ENCODE measurements around the gene RCOR1. TPM values are rescaled to one million over a fixed set of nuclear protein-coding genes. Genes with fewer than 3 reads are reported as not detected.

RCOR1 gene
- polyA plus RNA-seq, 1 donor from 2014 or later, result 10.4 TPM

GRCh38 chr14:102711946-102712345 lies 119.5 kb downstream of the RCOR1 start:
- no peaks in the 10 kb centered on the region for H3K9me2 ChIP-seq (ENCODE audit: insufficient read depth, low read length)
- no peak overlapping the region for H2AFZ ChIP-seq (ENCODE audit: low read depth, low read length)
- no peaks in the 10 kb centered on the region for H3K9me3 ChIP-seq (ENCODE audit: low read length)
- no peaks in the 10 kb centered on the region for H4K20me1 ChIP-seq (ENCODE audit: insufficient read depth)
- TF ChIP-seq EP300 (conservative IDR thresholded peaks at IDR 0.05; ENCODE audit: poor library complexity, severe bottlenecking), result no peak
- no peak for TF ChIP-seq POLR2AphosphoS5 (IDR thresholded peaks at IDR 0.05)
- TF ChIP-seq EZH2 (IDR thresholded peaks at IDR 0.05; ENCODE audit: borderline replicate concordance, insufficient read depth, low read length, poor library complexity, severe bottlenecking), result no peak
- no peak for TF ChIP-seq REST (IDR thresholded peaks at IDR 0.05; ENCODE audit: borderline replicate concordance)
- no peak for TF ChIP-seq RAD21 (conservative IDR thresholded peaks at IDR 0.05)
- H3K4me3 ChIP-seq (ENCODE audit: low read length), result no peak overlapping the region
- no peak overlapping the region for H3K4me2 ChIP-seq (ENCODE audit: low read length)
- no peaks in the 10 kb centered on the region for H3K27me3 ChIP-seq (ENCODE audit: insufficient read depth, low read depth, low read length)
- no peaks in the 10 kb centered on the region for H3K79me2 ChIP-seq (replicated peaks; ENCODE audit: insufficient read depth, low read length)
- no peaks in the 10 kb centered on the region for H3F3A ChIP-seq (ENCODE audit: insufficient read depth, low read length, poor library complexity, severe bottlenecking)
- H3K36me3 ChIP-seq (ENCODE audit: insufficient read depth, low read length), result no peaks in the 10 kb centered on the region
- H3K9ac ChIP-seq (ENCODE audit: low read length), result no peak overlapping the region
- no peak overlapping the region for H3K27ac ChIP-seq (ENCODE audit: low read length)

- no peaks in the 10 kb centered on the region for H3K79me2 ChIP-seq (replicated peaks; ENCODE audit: insufficient read depth, low read length)
- H3F3A ChIP-seq (ENCODE audit: insufficient read depth, low read length, poor library complexity, severe bottlenecking), result no peaks in the 10 kb centered on the region
- no peak overlapping the region for H3K4me2 ChIP-seq (ENCODE audit: low read length)
- H3K27ac ChIP-seq (ENCODE audit: low read length), result no peak overlapping the region
- TF ChIP-seq SMC3 (conservative IDR thresholded peaks at IDR 0.05; ENCODE audit: poor library complexity) (no peak), REST (IDR thresholded peaks at IDR 0.05; ENCODE audit: borderline replicate concordance) (no peak), RAD21 (conservative IDR thresholded peaks at IDR 0.05) (no peak)
- H3K36me3 ChIP-seq (ENCODE audit: insufficient read depth, low read length), result no peaks in the 10 kb centered on the region
- H3K9ac ChIP-seq (ENCODE audit: low read length), result no peak overlapping the region
- no peaks in the 10 kb centered on the region for H4K20me1 ChIP-seq (ENCODE audit: insufficient read depth)
- H2AFZ ChIP-seq (ENCODE audit: low read depth, low read length), result no peak overlapping the region
- H3K9me2 ChIP-seq (ENCODE audit: insufficient read depth, low read length), result no peaks in the 10 kb centered on the region
- H3K4me3 ChIP-seq (ENCODE audit: low read length), result no peak overlapping the region
- H3K9me3 ChIP-seq (ENCODE audit: low read length), result no peaks in the 10 kb centered on the region
- no peaks in the 10 kb centered on the region for H3K27me3 ChIP-seq (ENCODE audit: insufficient read depth, low read depth, low read length)
Observed at GRCh38 chr14:102717276-102717675, 124.8 kb downstream of the RCOR1 start.

- H3K4me3 ChIP-seq (ENCODE audit: low read length), result no peak overlapping the region
- no peaks in the 10 kb centered on the region for H3F3A ChIP-seq (ENCODE audit: insufficient read depth, low read length, poor library complexity, severe bottlenecking)
- no peaks in the 10 kb centered on the region for H3K36me3 ChIP-seq (ENCODE audit: insufficient read depth, low read length)
- H3K9me2 ChIP-seq (ENCODE audit: insufficient read depth, low read length), result no peaks in the 10 kb centered on the region
- no peaks in the 10 kb centered on the region for H3K9me3 ChIP-seq (ENCODE audit: low read length)
- no peak overlapping the region for H3K4me2 ChIP-seq (ENCODE audit: low read length)
- H3K79me2 ChIP-seq (replicated peaks; ENCODE audit: insufficient read depth, low read length), result no peaks in the 10 kb centered on the region
- no peak overlapping the region for H3K9ac ChIP-seq (ENCODE audit: low read length)
- H4K20me1 ChIP-seq (ENCODE audit: insufficient read depth), result no peaks in the 10 kb centered on the region
- H2AFZ ChIP-seq (ENCODE audit: low read depth, low read length), result no peak overlapping the region
- no peak overlapping the region for H3K27ac ChIP-seq (ENCODE audit: low read length)
- H3K27me3 ChIP-seq (ENCODE audit: insufficient read depth, low read depth, low read length), result no peaks in the 10 kb centered on the region
- no peak for TF ChIP-seq TAF1 (IDR thresholded peaks at IDR 0.05; ENCODE audit: low read depth)
- TF ChIP-seq REST (IDR thresholded peaks at IDR 0.05; ENCODE audit: borderline replicate concordance), result no peak
- TF ChIP-seq CTCF (IDR thresholded peaks at IDR 0.05; ENCODE audit: poor library complexity, severe bottlenecking), result no peak
- TF ChIP-seq RAD21 (conservative IDR thresholded peaks at IDR 0.05), result no peak
- TF ChIP-seq EP300 (conservative IDR thresholded peaks at IDR 0.05; ENCODE audit: poor library complexity, severe bottlenecking), result no peak
- no peak for TF ChIP-seq MXI1 (conservative IDR thresholded peaks at IDR 0.05; ENCODE audit: poor library complexity, severe bottlenecking)
- no peak for TF ChIP-seq POLR2AphosphoS5 (IDR thresholded peaks at IDR 0.05)
- no peak for TF ChIP-seq SMC3 (conservative IDR thresholded peaks at IDR 0.05; ENCODE audit: poor library complexity)
- no peak for TF ChIP-seq EZH2 (IDR thresholded peaks at IDR 0.05; ENCODE audit: borderline replicate concordance, insufficient read depth, low read length, poor library complexity, severe bottlenecking)
Observed at GRCh38 chr14:102722646-102723045, 130.2 kb downstream of the RCOR1 start.

All from neural cell (in vitro differentiated cells).